KOPT-K1 (cell line): ENCODE results near the gene PJVK.
"Not testable (repeated sequence)": the region's sequence is repeated elsewhere in the genome, so short reads cannot be mapped to it uniquely, and the experiment has no call there.

Source experiments
- H3K27ac ChIP-seq: fragments of 200-600 bp; sonication (generic); 2 replicates; pipeline ENCODE4 v1.5.1; 2016; ENCODE audit warnings: antibody characterized with exemption, mild to moderate bottlenecking, low read depth, low read length; ENCODE audit not compliant: poor library complexity, severe bottlenecking
- H3K36me3 ChIP-seq: fragments of 200-600 bp; sonication (generic); 2 replicates; pipeline ENCODE4 v1.5.1; 2017; ENCODE audit warnings: antibody characterized with exemption, mild to moderate bottlenecking, low read length, moderate library complexity; ENCODE audit not compliant: insufficient read depth
- H3K9me3 ChIP-seq: fragments of 200-600 bp; sonication (generic); 2 replicates; pipeline ENCODE4 v1.5.1; 2017; ENCODE audit warnings: antibody characterized with exemption, low read length, mild to moderate bottlenecking; ENCODE audit not compliant: insufficient read depth, poor library complexity, severe bottlenecking

PJVK gene

GRCh38 chr2:178420463-178420999 lies 30.6 kb upstream of the PJVK start:
- no peaks in the 10 kb centered on the region for H3K36me3 ChIP-seq
- H3K9me3 ChIP-seq = no peaks in the 10 kb centered on the region
- H3K27ac ChIP-seq = no peak overlapping the region

GRCh38 chr2:178422097-178422496 lies 29.1 kb upstream of the PJVK start:
- Histone ChIP-seq H3K9me3 (no peaks in the 10 kb centered on the region), H3K27ac (no peak overlapping the region), H3K36me3 (peaks cover 12% of the 10 kb centered on the region)

GRCh38 chr2:178423746-178424145 lies 27.4 kb upstream of the PJVK start:
- H3K9me3 ChIP-seq = not testable (repeated sequence)
- H3K36me3 ChIP-seq = peaks cover 26% of the 10 kb centered on the region

GRCh38 chr2:178425255-178425827 lies 25.8 kb upstream of the PJVK start:
- Histone ChIP-seq H3K36me3 (peaks cover 42% of the 10 kb centered on the region), H3K27ac (no peak overlapping the region), H3K9me3 (no peaks in the 10 kb centered on the region)

More at GRCh38 chr2:178423746-178424145, 27.4 kb upstream of the PJVK start:
- H3K27ac ChIP-seq = not testable (repeated sequence)

GRCh38 chr2:178426388-178426787 lies 24.8 kb upstream of the PJVK start:
- Histone ChIP-seq H3K36me3 (peaks cover 53% of the 10 kb centered on the region), H3K9me3 (no peaks in the 10 kb centered on the region), H3K27ac (no peak overlapping the region)

- Histone ChIP-seq H3K27ac (no peak overlapping the region), H3K9me3 (no peaks in the 10 kb centered on the region), H3K36me3 (peaks cover 64% of the 10 kb centered on the region)
These were observed 23.7 kb upstream of the PJVK start for GRCh38 chr2:178427458-178427857.

- no peak overlapping the region for H3K27ac ChIP-seq
- H3K36me3 ChIP-seq = peaks cover 73% of the 10 kb centered on the region
- H3K9me3 ChIP-seq = no peaks in the 10 kb centered on the region
These were observed 22.8 kb upstream of the PJVK start for GRCh38 chr2:178428396-178428806.

GRCh38 chr2:178429336-178429735 lies 21.8 kb upstream of the PJVK start:
- H3K36me3 ChIP-seq = peaks cover 82% of the 10 kb centered on the region
- H3K27ac ChIP-seq = no peak overlapping the region
- H3K9me3 ChIP-seq = no peaks in the 10 kb centered on the region

- Histone ChIP-seq H3K9me3 (no peaks in the 10 kb centered on the region), H3K36me3 (peaks cover 100% of the 10 kb centered on the region), H3K27ac (no peak overlapping the region)
These were observed 14.5 kb upstream of the PJVK start for GRCh38 chr2:178436662-178437061.

- Histone ChIP-seq H3K36me3 (peaks cover 100% of the 10 kb centered on the region), H3K27ac (no peak overlapping the region), H3K9me3 (no peaks in the 10 kb centered on the region)
These were observed 9.8 kb upstream of the PJVK start for GRCh38 chr2:178441426-178441825.

GRCh38 chr2:178448968-178449661 lies 2.1 kb upstream of the PJVK start:
- H3K36me3 ChIP-seq = peaks cover 54% of the 10 kb centered on the region
- H3K9me3 ChIP-seq = no peaks in the 10 kb centered on the region
- H3K27ac ChIP-seq = peak overlapping the region; percentile 95

GRCh38 chr2:178449700-178450523 lies 1.3 kb upstream of the PJVK start:
- Histone ChIP-seq H3K9me3 (no peaks in the 10 kb centered on the region), H3K27ac (peak overlapping the region; percentile 95), H3K36me3 (peaks cover 46% of the 10 kb centered on the region)

- peaks cover 40% of the 10 kb centered on the region for H3K36me3 ChIP-seq
- peak overlapping the region; percentile 95 for H3K27ac ChIP-seq
- no peaks in the 10 kb centered on the region for H3K9me3 ChIP-seq
These were observed 729 bp upstream of the PJVK start for GRCh38 chr2:178450524-178450773.

- Histone ChIP-seq H3K36me3 (peaks cover 22% of the 10 kb centered on the region), H3K9me3 (no peaks in the 10 kb centered on the region), H3K27ac (no peak overlapping the region)
These were observed 1.2 kb downstream of the PJVK start for GRCh38 chr2:178452334-178452733.

- H3K9me3 ChIP-seq = no peaks in the 10 kb centered on the region
- H3K27ac ChIP-seq = no peak overlapping the region
- peaks cover 17% of the 10 kb centered on the region for H3K36me3 ChIP-seq
These were observed 1.7 kb downstream of the PJVK start for GRCh38 chr2:178452870-178453269.
